GM23338 (cell line): ENCODE results near the gene MCC. TPM values are rescaled to one million over a fixed set of nuclear protein-coding genes. Genes with fewer than 3 reads are reported as not detected.

Source experiments
- ATAC-seq: fragments of 200-7000 bp; cut with Tn5 transposase; 3 replicates; pipeline ENCODE4 v1.9.1; 2020
- DNase-seq: peaks from one replicate; pipeline ENCODE4 v3.0.0-alpha.2; 2015; ENCODE audit warnings: low spot score
- H2AFZ ChIP-seq: fragments of 200-600 bp; sonication (generic); 2 replicates; pipeline ENCODE4 v1.8.0; 2016; ENCODE audit warnings: antibody characterized with exemption, mild to moderate bottlenecking, moderate library complexity
- H3F3A ChIP-seq: fragments of 200-600 bp; sonication (generic); replicated peaks from 2 replicates; pipeline ENCODE4 v1.8.0; 2017; ENCODE audit warnings: antibody characterized with exemption, mixed run types, low read depth
- H3K27ac ChIP-seq: fragments of 200-600 bp; sonication (generic); 2 replicates; pipeline ENCODE4 v1.6.1; 2016; ENCODE audit warnings: low read depth
- H3K27me3 ChIP-seq: fragments of 200-600 bp; sonication (generic); 2 replicates; pipeline ENCODE4 v1.8.0; 2016; ENCODE audit warnings: mild to moderate bottlenecking, mixed run types, moderate library complexity; ENCODE audit not compliant: insufficient read depth
- H3K36me3 ChIP-seq: fragments of 200-600 bp; sonication (generic); 2 replicates; pipeline ENCODE4 v1.8.0; 2016; ENCODE audit warnings: mild to moderate bottlenecking; ENCODE audit not compliant: insufficient read depth
- H3K4me1 ChIP-seq: fragments of 200-600 bp; sonication (generic); 2 replicates; pipeline ENCODE4 v1.8.0; 2016; ENCODE audit warnings: mild to moderate bottlenecking, moderate library complexity; ENCODE audit not compliant: insufficient read depth
- H3K4me2 ChIP-seq: fragments of 200-600 bp; sonication (generic); 2 replicates; pipeline ENCODE4 v1.7.1; 2017; ENCODE audit warnings: mixed run types
- H3K4me3 ChIP-seq: fragments of 200-600 bp; sonication (generic); 2 replicates; pipeline ENCODE4 v1.6.1; 2016; ENCODE audit warnings: mixed run types
- H3K79me2 ChIP-seq: fragments of 200-600 bp; sonication (generic); replicated peaks from 2 replicates; pipeline ENCODE4 v1.8.0; 2017; ENCODE audit warnings: mild to moderate bottlenecking; ENCODE audit not compliant: insufficient read depth
- H3K9me2 ChIP-seq: fragments of 200-600 bp; sonication (generic); 2 replicates; pipeline ENCODE4 v1.8.0; 2017; ENCODE audit not compliant: insufficient read depth
- H4K20me1 ChIP-seq: fragments of 200-600 bp; sonication (generic); replicated peaks from 2 replicates; pipeline ENCODE4 v1.8.0; 2017; ENCODE audit warnings: mild to moderate bottlenecking; ENCODE audit not compliant: insufficient read depth
- H3K27ac Mint-ChIP-seq: 2 replicates; pipeline ENCODE4 v1.8.0; 2020; ENCODE audit warnings: inconsistent platforms, mild to moderate bottlenecking, moderate library complexity, mixed read lengths
- H3K27me3 Mint-ChIP-seq: 3 replicates; pipeline ENCODE4 v1.8.0; 2022; ENCODE audit warnings: low read depth, mild to moderate bottlenecking, moderate library complexity, mixed read lengths, inconsistent platforms; ENCODE audit not compliant: insufficient read depth, poor library complexity
- H3K36me3 Mint-ChIP-seq: 3 replicates; pipeline ENCODE4 v1.8.0; 2021; ENCODE audit warnings: low read depth, mild to moderate bottlenecking, inconsistent platforms, moderate library complexity, mixed read lengths
- H3K4me1 Mint-ChIP-seq: 3 replicates; pipeline ENCODE4 v1.8.0; 2020; ENCODE audit warnings: mild to moderate bottlenecking, inconsistent platforms, mixed read lengths
- H3K4me3 Mint-ChIP-seq: 3 replicates; pipeline ENCODE4 v1.8.0; 2021; ENCODE audit warnings: moderate library complexity, mild to moderate bottlenecking, inconsistent platforms, mixed read lengths
- H3K9me3 Mint-ChIP-seq: 3 replicates; pipeline ENCODE4 v1.8.0; 2020; ENCODE audit warnings: moderate library complexity, mild to moderate bottlenecking, inconsistent platforms, mixed read lengths
- CREB1 ChIP-seq: fragments of 250-450 bp; sonication (Bioruptor Pico); IDR thresholded peaks from 2 replicates; pipeline ENCODE4 v1.5.0; 2020; ENCODE audit warnings: low read depth, mild to moderate bottlenecking, moderate library complexity
- CTCF ChIP-seq, 2 experiments: fragments of 200-600 bp in 1 of 2; sonication (generic) in 1 of 2; conservative IDR thresholded peaks; 2 replicates each; pipeline versions ENCODE4 v1.5.1 to v1.6.1; 2016 to 2017; ENCODE audit warnings: antibody characterized with exemption in 2 of 2, low read depth in 2 of 2, mild to moderate bottlenecking in 2 of 2, moderate library complexity in 1 of 2
- ETS1 ChIP-seq: IDR thresholded peaks from 2 replicates; pipeline ENCODE4 v1.6.1; 2016; ENCODE audit warnings: antibody characterized with exemption
- EZH2 ChIP-seq: fragments of 200-600 bp; sonication (generic); IDR thresholded peaks from one replicate; pipeline ENCODE4 v1.8.0; 2017; ENCODE audit warnings: antibody characterized with exemption, mild to moderate bottlenecking, low read depth; ENCODE audit not compliant: unreplicated experiment
- EZH2phosphoT487 ChIP-seq: fragments of 200-600 bp; sonication (generic); IDR thresholded peaks from one replicate; pipeline ENCODE4 v1.8.1; 2018; ENCODE audit warnings: antibody characterized with exemption; ENCODE audit not compliant: unreplicated experiment
- JUNB ChIP-seq: IDR thresholded peaks from one replicate; pipeline ENCODE4 v1.6.1; 2016; ENCODE audit warnings: antibody characterized with exemption; ENCODE audit not compliant: unreplicated experiment
- NANOG ChIP-seq: IDR thresholded peaks from 2 replicates; pipeline ENCODE4 v1.6.1; 2016; ENCODE audit warnings: antibody characterized with exemption, borderline replicate concordance
- POLR2AphosphoS5 ChIP-seq: IDR thresholded peaks from 2 replicates; pipeline ENCODE4 v1.6.1; 2016; ENCODE audit warnings: antibody characterized with exemption, low read depth
- REST ChIP-seq: IDR thresholded peaks from one replicate; pipeline ENCODE4 v1.6.1; 2018; ENCODE audit warnings: antibody characterized with exemption; ENCODE audit not compliant: unreplicated experiment
- STAT1 ChIP-seq: IDR thresholded peaks from one replicate; pipeline ENCODE4 v1.6.1; 2016; ENCODE audit warnings: antibody characterized with exemption; ENCODE audit not compliant: unreplicated experiment
- ZNF114 ChIP-seq: fragments of 250-450 bp; sonication (Bioruptor Pico); IDR thresholded peaks from 2 replicates; pipeline ENCODE4 v1.5.0; 2020; ENCODE audit warnings: mild to moderate bottlenecking, moderate library complexity
- ZNF331 ChIP-seq: fragments of 250-450 bp; sonication (Bioruptor Pico); IDR thresholded peaks from 2 replicates; pipeline ENCODE4 v1.5.0; 2020; ENCODE audit warnings: low read depth, mild to moderate bottlenecking, moderate library complexity
- ZNF462 ChIP-seq: fragments of 250-450 bp; sonication (Bioruptor Pico); IDR thresholded peaks from 2 replicates; pipeline ENCODE4 v1.5.0; 2020; ENCODE audit warnings: mild to moderate bottlenecking, moderate library complexity
- polyA plus RNA-seq: library from polyadenylated mRNA; unstranded; fragments of >200 nt; fragmentation: Nextera tagmentation; extraction: Ambion mirVana; gene quantifications from 2 replicates; pipeline ENCODE4 v1.2.1, GENCODE V29; 2016
- total RNA-seq: library from RNA; depleted of rRNA; stranded (reverse); fragments of >200 nt; shearing (Covaris generic); gene quantifications from 2 replicates; pipeline ENCODE4 v1.2.3, GENCODE V29; 2014

The MCC gene
- total and polyA plus RNA-seq, 2 experiments from 2014 or later, result 3.8 to 10.1 TPM

GRCh38 chr5:113225259-113225658 lies 263.0 kb downstream of the MCC start:
- DNase-seq (no peak), ATAC-seq (no peak)
- no peaks in the 10 kb centered on the region for H3K79me2 ChIP-seq
- H3K36me3 ChIP-seq, result no peaks in the 10 kb centered on the region
- H3K4me1 ChIP-seq, result peaks cover 24% of the 10 kb centered on the region
- Mint-ChIP-seq H3K27me3 (peaks cover 4% of the 10 kb centered on the region), H3K4me1 (peaks cover 44% of the 10 kb centered on the region), H3K36me3 (no peaks in the 10 kb centered on the region; the same call in 1 of the 3 replicates), H3K4me3 (no peak overlapping the region), H3K27ac (no peak overlapping the region), H3K9me3 (peaks cover 5% of the 10 kb centered on the region; the same call in 2 of the 3 replicates)
- no peak overlapping the region for H3K27ac ChIP-seq
- H3K4me3 ChIP-seq, result no peak overlapping the region
- H3F3A ChIP-seq, result no peaks in the 10 kb centered on the region
- no peak overlapping the region for H3K4me2 ChIP-seq
- no peaks in the 10 kb centered on the region for H4K20me1 ChIP-seq
- TF ChIP-seq NANOG, result no peak
- TF ChIP-seq ETS1, result no peak
- no peak for TF ChIP-seq CREB1
- no peak for TF ChIP-seq EZH2phosphoT487
- TF ChIP-seq JUNB, result no peak
- TF ChIP-seq REST, result no peak
- TF ChIP-seq ZNF114 (CRISPR knock-in tag), result no peak
- no peak for TF ChIP-seq ZNF462
- no peak for TF ChIP-seq STAT1
- TF ChIP-seq POLR2AphosphoS5, result no peak
- no peak for TF ChIP-seq ZNF331 (CRISPR knock-in tag)
- no peak for TF ChIP-seq EZH2
- TF ChIP-seq CTCF (conservative IDR thresholded peaks at IDR 0.05; ENCODE audit: low read depth in 2 of 2), result no peak
- no peak overlapping the region for H2AFZ ChIP-seq
- H3K9me2 ChIP-seq, result no peaks in the 10 kb centered on the region; the same call in 1 of the 2 replicates
- H3K27me3 ChIP-seq, result no peaks in the 10 kb centered on the region
